HL-60 (cell line): Measurements from ENCODE around the gene OR52N1.

ENCODE experiments used
- CTCF ChIP-seq: IDR thresholded peaks from one replicate; pipeline ENCODE4 v1.5.1; 2011; ENCODE audit warnings: low read length, control low read depth, inconsistent platforms; ENCODE audit not compliant: insufficient read depth
- POLR2AphosphoS5 ChIP-seq: IDR thresholded peaks from 2 replicates; pipeline ENCODE4 v1.6.1; 2012; ENCODE audit warnings: low read depth
- SPI1 ChIP-seq: IDR thresholded peaks from 2 replicates; pipeline ENCODE4 v1.6.1; 2012; ENCODE audit warnings: low read depth, mild to moderate bottlenecking, borderline replicate concordance

- TF ChIP-seq POLR2AphosphoS5, result no peak
- TF ChIP-seq CTCF, result no peak
- TF ChIP-seq SPI1, result peak; percentile 59; the same call in 1 of the 2 replicates
Measured at GRCh38 chr11:5815534-5815933, 24.5 kb upstream of the OR52N1 start.
